Measurements from ENCODE around the gene PCBP2. TPM values are rescaled to one million over a fixed set of nuclear protein-coding genes. Genes with fewer than 3 reads are reported as not detected.

Gene PCBP2
- total RNA-seq, 1 donor from 2014 or later: 153 TPM

- no peak for TF ChIP-seq CTCF (conservative IDR thresholded peaks at IDR 0.05; ENCODE audit: low read depth, low read length)
- DNase-seq (ENCODE audit: low read depth): no peak
- no peak overlapping the region for H3K4me3 ChIP-seq (ENCODE audit: low read depth, low read length)
These were observed 9.2 kb downstream of the PCBP2 start for GRCh38 chr12:53461059-53461458.

GRCh38 chr12:53461591-53461990, 9.7 kb downstream of the PCBP2 start:
- no peak for TF ChIP-seq CTCF (conservative IDR thresholded peaks at IDR 0.05; ENCODE audit: low read depth, low read length)
- no peak overlapping the region for H3K4me3 ChIP-seq (ENCODE audit: low read depth, low read length)
- DNase-seq (ENCODE audit: low read depth): no peak

- TF ChIP-seq CTCF (conservative IDR thresholded peaks at IDR 0.05; ENCODE audit: low read depth, low read length): no peak
- DNase-seq (ENCODE audit: low read depth): no peak
- no peak overlapping the region for H3K4me3 ChIP-seq (ENCODE audit: low read depth, low read length)
These were observed 11.0 kb downstream of the PCBP2 start for GRCh38 chr12:53462935-53463334.

- TF ChIP-seq CTCF (conservative IDR thresholded peaks at IDR 0.05; ENCODE audit: low read depth, low read length): no peak
- no peak for DNase-seq (ENCODE audit: low read depth)
- H3K4me3 ChIP-seq (ENCODE audit: low read depth, low read length): no peak overlapping the region
These were observed 12.1 kb downstream of the PCBP2 start for GRCh38 chr12:53463802-53464560.

- no peak for DNase-seq (ENCODE audit: low read depth)
- no peak overlapping the region for H3K4me3 ChIP-seq (ENCODE audit: low read depth, low read length)
- TF ChIP-seq CTCF (conservative IDR thresholded peaks at IDR 0.05; ENCODE audit: low read depth, low read length): no peak
These were observed 12.9 kb downstream of the PCBP2 start for GRCh38 chr12:53464685-53465418.

GRCh38 chr12:53465679-53466078, 13.8 kb downstream of the PCBP2 start:
- no peak for DNase-seq (ENCODE audit: low read depth)
- H3K4me3 ChIP-seq (ENCODE audit: low read depth, low read length): no peak overlapping the region
- no peak for TF ChIP-seq CTCF (conservative IDR thresholded peaks at IDR 0.05; ENCODE audit: low read depth, low read length)

All from epithelial cell of proximal tubule (primary cell).